ENCODE data around the gene CHRND. TPM values are rescaled to one million over a fixed set of nuclear protein-coding genes. Genes with fewer than 3 reads are reported as not detected.

Gene CHRND
- total RNA-seq, 1 donor from 2014 or later, result not detected

DNA sequence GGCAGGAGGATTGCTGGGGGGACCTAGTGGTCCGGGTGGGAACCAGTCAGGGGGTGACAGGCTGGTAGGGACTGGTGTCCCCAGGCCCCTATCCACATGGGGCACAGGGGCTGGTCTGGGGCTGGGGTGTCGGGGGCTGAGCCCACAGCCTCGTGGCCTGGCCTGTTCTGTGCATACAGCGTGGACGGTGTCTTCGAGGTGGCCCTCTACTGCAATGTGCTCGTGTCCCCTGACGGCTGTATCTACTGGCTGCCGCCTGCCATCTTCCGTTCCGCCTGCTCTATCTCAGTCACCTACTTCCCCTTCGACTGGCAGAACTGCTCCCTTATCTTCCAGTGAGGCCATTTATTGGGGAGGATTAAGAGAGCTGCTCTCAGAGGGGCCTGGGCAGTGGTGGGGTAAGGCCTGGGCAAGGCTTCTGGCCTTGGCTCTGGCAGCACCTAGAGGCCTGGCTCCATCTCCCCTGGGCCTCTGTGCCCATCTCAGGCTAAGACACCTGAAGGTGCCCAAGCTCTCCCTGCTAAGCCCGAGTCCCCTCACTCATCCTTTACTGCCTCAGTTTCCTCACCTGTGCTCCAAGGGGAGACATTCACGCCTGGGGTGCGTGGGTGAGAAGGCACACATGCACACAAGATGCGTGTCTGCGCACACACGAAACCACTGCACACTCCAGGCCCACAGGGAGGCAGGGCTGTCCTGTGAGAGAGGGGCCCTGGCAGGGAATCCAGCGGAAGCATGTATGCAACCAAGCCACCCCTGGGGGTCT lies 15.4 kb downstream of the CHRND start:
- Histone ChIP-seq H3K4me1 (peaks cover 13% of the 10 kb centered on the region), H3K4me3 (no peak overlapping the region), H3K27me3 (ENCODE audit: low read depth) (peaks cover 25% of the 10 kb centered on the region), H3K36me3 (no peaks in the 10 kb centered on the region), H3K27ac (replicated peaks) (no peak overlapping the region), H3K9me3 (replicated peaks) (peaks cover 2% of the 10 kb centered on the region)
- TF ChIP-seq, protein P1, sequence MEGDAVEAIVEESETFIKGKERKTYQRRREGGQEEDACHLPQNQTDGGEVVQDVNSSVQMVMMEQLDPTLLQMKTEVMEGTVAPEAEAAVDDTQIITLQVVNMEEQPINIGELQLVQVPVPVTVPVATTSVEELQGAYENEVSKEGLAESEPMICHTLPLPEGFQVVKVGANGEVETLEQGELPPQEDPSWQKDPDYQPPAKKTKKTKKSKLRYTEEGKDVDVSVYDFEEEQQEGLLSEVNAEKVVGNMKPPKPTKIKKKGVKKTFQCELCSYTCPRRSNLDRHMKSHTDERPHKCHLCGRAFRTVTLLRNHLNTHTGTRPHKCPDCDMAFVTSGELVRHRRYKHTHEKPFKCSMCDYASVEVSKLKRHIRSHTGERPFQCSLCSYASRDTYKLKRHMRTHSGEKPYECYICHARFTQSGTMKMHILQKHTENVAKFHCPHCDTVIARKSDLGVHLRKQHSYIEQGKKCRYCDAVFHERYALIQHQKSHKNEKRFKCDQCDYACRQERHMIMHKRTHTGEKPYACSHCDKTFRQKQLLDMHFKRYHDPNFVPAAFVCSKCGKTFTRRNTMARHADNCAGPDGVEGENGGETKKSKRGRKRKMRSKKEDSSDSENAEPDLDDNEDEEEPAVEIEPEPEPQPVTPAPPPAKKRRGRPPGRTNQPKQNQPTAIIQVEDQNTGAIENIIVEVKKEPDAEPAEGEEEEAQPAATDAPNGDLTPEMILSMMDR (IDR thresholded peaks at IDR 0.05; ENCODE audit: borderline replicate concordance), result no peak
- intact Hi-C loops (cut with micrococcal nuclease), result no loop called here
- DNase-seq, result no peak

DNA sequence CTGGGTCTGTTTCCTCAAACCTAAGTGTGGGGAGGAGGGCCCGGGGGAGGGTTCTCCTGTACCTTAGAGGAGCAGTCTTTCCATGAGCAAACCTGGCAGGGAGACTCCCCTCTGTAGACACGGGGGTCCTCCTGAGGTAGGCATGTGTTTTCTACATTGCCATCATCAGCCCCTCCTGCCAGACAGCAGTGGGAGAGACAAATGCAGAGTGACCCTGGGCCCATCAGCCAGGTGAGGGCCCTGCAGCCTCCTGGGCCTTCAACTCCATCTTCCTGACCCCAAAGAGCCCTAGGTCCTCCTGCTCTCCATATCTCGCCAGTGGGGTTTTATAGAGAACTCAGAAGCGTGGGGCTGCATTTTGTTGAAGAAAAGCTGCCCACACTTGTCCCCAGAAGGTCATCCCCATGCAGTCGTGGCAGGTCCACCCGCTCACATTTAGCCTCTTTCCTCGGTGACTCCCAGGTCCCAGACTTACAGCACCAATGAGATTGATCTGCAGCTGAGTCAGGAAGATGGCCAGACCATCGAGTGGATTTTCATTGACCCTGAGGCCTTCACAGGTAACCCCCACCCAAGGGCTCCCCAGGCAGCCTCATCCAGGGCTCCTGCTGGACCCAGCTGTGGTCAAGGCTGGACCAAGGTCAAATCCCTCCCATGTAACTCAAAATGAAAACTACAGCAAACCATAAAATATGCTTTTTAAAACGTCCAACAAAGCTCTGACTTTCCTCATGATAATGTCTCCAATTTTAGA lies 16.2 kb downstream of the CHRND start:
- no peak overlapping the region for H3K4me3 ChIP-seq
- TF ChIP-seq, protein P1 (IDR thresholded peaks at IDR 0.05; ENCODE audit: borderline replicate concordance), result no peak
- H3K27ac ChIP-seq (replicated peaks), result no peak overlapping the region
- no peaks in the 10 kb centered on the region for H3K36me3 ChIP-seq
- H3K27me3 ChIP-seq (ENCODE audit: low read depth), result peaks cover 17% of the 10 kb centered on the region
- no peaks in the 10 kb centered on the region for H3K9me3 ChIP-seq (replicated peaks)
- DNase-seq, result no peak
- H3K4me1 ChIP-seq, result peaks cover 12% of the 10 kb centered on the region
- intact Hi-C loops (cut with micrococcal nuclease), result no loop called here

DNA sequence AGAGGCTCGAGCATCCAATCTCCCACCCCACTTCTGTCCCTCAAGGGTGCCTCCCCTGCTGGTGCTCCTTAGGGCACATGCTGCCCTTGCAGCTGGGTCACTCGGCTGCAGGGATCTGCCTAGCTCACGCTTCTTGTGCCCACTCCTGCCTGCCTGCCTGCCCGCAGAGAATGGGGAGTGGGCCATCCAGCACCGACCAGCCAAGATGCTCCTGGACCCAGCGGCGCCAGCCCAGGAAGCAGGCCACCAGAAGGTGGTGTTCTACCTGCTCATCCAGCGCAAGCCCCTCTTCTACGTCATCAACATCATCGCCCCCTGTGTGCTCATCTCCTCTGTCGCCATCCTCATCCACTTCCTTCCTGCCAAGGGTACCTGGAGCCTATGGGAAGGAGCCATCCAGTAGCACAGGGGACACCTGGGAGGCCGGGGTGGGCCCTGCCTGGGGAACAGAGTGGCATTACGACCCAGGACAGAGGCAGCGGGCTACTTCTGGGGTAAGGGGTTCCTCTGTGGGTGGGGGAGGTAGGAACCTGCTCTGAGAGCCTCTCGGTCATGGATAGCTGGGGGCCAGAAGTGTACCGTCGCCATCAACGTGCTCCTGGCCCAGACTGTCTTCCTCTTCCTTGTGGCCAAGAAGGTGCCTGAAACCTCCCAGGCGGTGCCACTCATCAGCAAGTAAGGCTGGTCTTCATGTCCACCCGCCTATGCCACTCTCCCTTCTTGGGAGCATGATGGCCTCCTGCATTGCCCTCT lies 16.9 kb downstream of the CHRND start:
- DNase-seq, result no peak
- Histone ChIP-seq H3K9me3 (replicated peaks) (no peaks in the 10 kb centered on the region), H3K36me3 (no peaks in the 10 kb centered on the region), H3K4me3 (no peak overlapping the region), H3K27ac (replicated peaks) (no peak overlapping the region), H3K27me3 (ENCODE audit: low read depth) (peaks cover 17% of the 10 kb centered on the region), H3K4me1 (peaks cover 9% of the 10 kb centered on the region)
- TF ChIP-seq, protein P1 (IDR thresholded peaks at IDR 0.05; ENCODE audit: borderline replicate concordance), result no peak
- intact Hi-C loops (cut with micrococcal nuclease), result no loop called here

DNA sequence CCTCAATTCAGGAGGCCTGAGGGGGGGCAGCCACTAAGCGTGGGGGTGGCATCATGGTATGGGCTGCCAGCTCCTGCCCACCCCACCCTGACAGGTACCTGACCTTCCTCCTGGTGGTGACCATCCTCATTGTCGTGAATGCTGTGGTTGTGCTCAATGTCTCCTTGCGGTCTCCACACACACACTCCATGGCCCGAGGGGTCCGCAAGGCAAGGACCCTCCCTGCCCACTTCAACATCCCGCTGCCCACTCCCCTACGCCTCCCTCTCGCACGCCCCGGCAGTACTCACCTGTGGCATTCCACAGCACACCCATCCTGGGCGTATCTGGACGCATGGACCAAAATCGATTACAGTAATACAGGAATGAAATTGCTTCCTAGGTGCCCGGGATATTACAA lies 17.5 kb downstream of the CHRND start:
- Histone ChIP-seq H3K36me3 (peaks cover under 1% of the 10 kb centered on the region), H3K4me3 (no peak overlapping the region), H3K9me3 (replicated peaks) (peaks cover 4% of the 10 kb centered on the region), H3K27ac (replicated peaks) (no peak overlapping the region), H3K27me3 (ENCODE audit: low read depth) (peaks cover 17% of the 10 kb centered on the region), H3K4me1 (peaks cover 9% of the 10 kb centered on the region)
- TF ChIP-seq, protein P1 (IDR thresholded peaks at IDR 0.05; ENCODE audit: borderline replicate concordance), result no peak
- intact Hi-C loops (cut with micrococcal nuclease), result no loop called here
- no peak for DNase-seq

DNA sequence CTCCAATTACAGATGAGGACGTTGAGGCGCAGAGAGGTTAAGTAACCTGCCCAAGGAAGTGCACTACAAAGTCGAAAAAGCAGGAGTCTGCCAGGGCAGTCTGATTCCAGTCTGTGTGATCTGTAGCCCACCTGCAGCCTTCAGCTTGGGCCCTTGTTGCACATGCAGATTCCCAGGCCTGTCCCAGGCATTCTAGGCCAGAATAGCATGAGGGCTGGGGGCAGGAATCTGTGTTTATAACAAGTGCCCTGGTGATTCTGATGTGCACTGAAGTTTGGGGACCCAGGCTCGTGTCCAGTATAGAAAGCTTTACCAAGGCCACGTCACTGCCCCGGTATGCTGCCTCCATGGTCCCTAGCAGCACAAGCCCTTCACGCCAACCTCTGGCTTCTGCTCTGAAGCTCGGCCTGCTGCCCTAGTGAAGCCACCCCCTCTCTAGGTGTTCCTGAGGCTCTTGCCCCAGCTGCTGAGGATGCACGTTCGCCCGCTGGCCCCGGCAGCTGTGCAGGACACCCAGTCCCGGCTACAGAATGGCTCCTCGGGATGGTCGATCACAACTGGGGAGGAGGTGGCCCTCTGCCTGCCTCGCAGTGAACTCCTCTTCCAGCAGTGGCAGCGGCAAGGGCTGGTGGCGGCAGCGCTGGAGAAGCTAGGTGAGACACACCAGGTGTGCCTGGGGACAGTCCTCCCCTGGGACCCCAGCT lies 18.1 kb downstream of the CHRND start:
- peaks cover 14% of the 10 kb centered on the region for H3K27me3 ChIP-seq (ENCODE audit: low read depth)
- peaks cover 5% of the 10 kb centered on the region for H3K36me3 ChIP-seq
- peaks cover 10% of the 10 kb centered on the region for H3K9me3 ChIP-seq (replicated peaks)
- H3K4me1 ChIP-seq, result peaks cover 9% of the 10 kb centered on the region
- intact Hi-C loops (cut with micrococcal nuclease), result no loop called here
- DNase-seq, result no peak
- no peak overlapping the region for H3K4me3 ChIP-seq
- no peak overlapping the region for H3K27ac ChIP-seq (replicated peaks)
- TF ChIP-seq, protein P1 (IDR thresholded peaks at IDR 0.05; ENCODE audit: borderline replicate concordance), result no peak

Measured in left ventricle myocardium inferior (tissue), 1 donor.